ENCODE results near the gene OR51D1. TPM values are rescaled to one million over a fixed set of nuclear protein-coding genes. Genes with fewer than 3 reads are reported as not detected.
A peak's percentile ranks its signal among the peaks of the same experiment; 100 is the strongest.

The OR51D1 gene
- total and polyA plus RNA-seq, 12 donors: not detected

- Histone ChIP-seq H3K36me3 (replicated peaks in 1 of 2) (peaks cover 0 to 29% of the 10 kb centered on the region in 2 donors), H3K9me3 (replicated peaks in 1 of 3) (no peaks in the 10 kb centered on the region), H3K4me1 (replicated peaks in 1 of 2) (peaks cover 0 to 14% of the 10 kb centered on the region in 2 donors), H3K27ac (no peak overlapping the region), H3K4me3 (peak overlapping the region in 1 of 4 donors; percentile 68), H3K27me3 (no peaks in the 10 kb centered on the region)
- 37 to 56% (median 41%) methylated on average over 1 of the region's 1 CpG for WGBS, 4 donors
- TF ChIP-seq POLR2A (IDR thresholded peaks at IDR 0.05) (no peak), CTCF (IDR thresholded peaks at IDR 0.05) (no peak)
- intact Hi-C loops (cut with DNase I): no loop called here
- DNase-seq: no peak
Measured at GRCh38 chr11:4606231-4607015, 30.9 kb upstream of the OR51D1 start.

GRCh38 chr11:4607096-4607495, 30.2 kb upstream of the OR51D1 start:
- Histone ChIP-seq H3K27ac (peak overlapping the region in 2 of 5 donors; percentile 89 to 90), H3K4me3 (peak overlapping the region in 2 of 4 donors; percentile 54 to 68), H3K9me3 (replicated peaks in 1 of 3) (no peaks in the 10 kb centered on the region), H3K36me3 (replicated peaks in 1 of 2) (peaks cover 0 to 23% of the 10 kb centered on the region in 2 donors), H3K4me1 (replicated peaks in 1 of 2) (peaks cover 0 to 14% of the 10 kb centered on the region in 2 donors), H3K27me3 (no peaks in the 10 kb centered on the region)
- intact Hi-C loops (cut with DNase I): no loop called here
- 38 to 55% (median 41%) methylated on average over 6 of the region's 6 CpGs for WGBS, 4 donors
- TF ChIP-seq CTCF (IDR thresholded peaks at IDR 0.05): no peak
- no peak for TF ChIP-seq POLR2A (IDR thresholded peaks at IDR 0.05)
- no peak for DNase-seq

GRCh38 chr11:4607781-4608666, 29.3 kb upstream of the OR51D1 start, which contains the start of gene TRIM68:
Gene TRIM68, minus strand, starts transcription at chr11:4608231. Its CDS starts 2,727 bp downstream, at chr11:4605504.
- TF ChIP-seq POLR2A (IDR thresholded peaks at IDR 0.05) (peak; percentile 67 to 84), CTCF (IDR thresholded peaks at IDR 0.05) (peak in 3 of 6 experiments; percentile 19 to 31 (median 29))
- peak; percentile 96 to 98 (median 97) for DNase-seq
- intact Hi-C loops (cut with DNase I): no loop called here
- H3K27ac ChIP-seq: peak within 1 kb of the TSS; percentile 58 to 90 (median 86)
- H3K27me3 ChIP-seq: no peaks in the 10 kb centered on the region
- H3K9me3 ChIP-seq (replicated peaks in 1 of 3): no peaks in the 10 kb centered on the region
- H3K4me3 ChIP-seq: peak within 1 kb of the TSS; percentile 7 to 68 (median 46)
- H3K36me3 ChIP-seq (replicated peaks in 1 of 2): peaks cover 0 to 13% of the 10 kb centered on the region in 2 donors
- peaks cover 0 to 14% of the 10 kb centered on the region in 2 donors for H3K4me1 ChIP-seq (replicated peaks in 1 of 2)
- 4 to 6% (median 5%) methylated on average over 23 to 43 of the region's 43 CpGs for WGBS, 4 donors

Data from adrenal gland (tissue), 12 donors.